Natural killer cell treated with Interleukin-12 subunit alpha and Interleukin-12 subunit beta and Interleukin-15 and Interleukin-18, amount 100 ng/mL, for 72 hours (primary cell): ENCODE data around the gene GRM7. TPM values are rescaled to one million over a fixed set of nuclear protein-coding genes. Genes with fewer than 3 reads are reported as not detected.

Source experiments
- ATAC-seq, 2 donors: fragments of 150-1000 bp; cut with Tn5 transposase in 1 of 2; sonication (Bioruptor Pico), chemical (Tn5 transposase) in 1 of 2; 2 replicates each; pipeline ENCODE4 v1.10.0; 2021
- DNase-seq: peaks from one replicate; pipeline ENCODE4 v3.0.0; 2022; ENCODE audit warnings: low spot score
- H3K27ac Mint-ChIP-seq, 2 donors: 1 replicate in 1 of 2; 2 replicates in 1 of 2; pipeline ENCODE4 v1.8.0; 2022; ENCODE audit warnings: mixed read lengths in 2 of 2, mild to moderate bottlenecking in 1 of 2, moderate library complexity in 1 of 2
- H3K27me3 Mint-ChIP-seq, 2 donors: 1 replicate in 1 of 2; 2 replicates in 1 of 2; pipeline ENCODE4 v1.8.0; 2022; ENCODE audit warnings: mixed read lengths in 2 of 2
- H3K36me3 Mint-ChIP-seq: one replicate; pipeline ENCODE4 v1.8.0; 2022; ENCODE audit warnings: mixed read lengths
- H3K4me1 Mint-ChIP-seq, 2 donors: 1 replicate in 1 of 2; 2 replicates in 1 of 2; pipeline ENCODE4 v1.8.0; 2022; ENCODE audit warnings: low read depth in 2 of 2, mixed read lengths in 2 of 2, mild to moderate bottlenecking in 1 of 2
- H3K4me3 Mint-ChIP-seq: one replicate; pipeline ENCODE4 v1.8.0; 2022; ENCODE audit warnings: mixed read lengths
- H3K9me3 Mint-ChIP-seq: 2 replicates; pipeline ENCODE4 v1.8.0; 2022; ENCODE audit warnings: mixed read lengths
- total RNA-seq, 2 donors: library from RNA; stranded (reverse); gene quantifications; one replicate each; pipeline ENCODE4 v1.2.3, GENCODE V29; 2022

GRM7 gene
- total RNA-seq, 2 donors from 2014 or later: not detected

DNA sequence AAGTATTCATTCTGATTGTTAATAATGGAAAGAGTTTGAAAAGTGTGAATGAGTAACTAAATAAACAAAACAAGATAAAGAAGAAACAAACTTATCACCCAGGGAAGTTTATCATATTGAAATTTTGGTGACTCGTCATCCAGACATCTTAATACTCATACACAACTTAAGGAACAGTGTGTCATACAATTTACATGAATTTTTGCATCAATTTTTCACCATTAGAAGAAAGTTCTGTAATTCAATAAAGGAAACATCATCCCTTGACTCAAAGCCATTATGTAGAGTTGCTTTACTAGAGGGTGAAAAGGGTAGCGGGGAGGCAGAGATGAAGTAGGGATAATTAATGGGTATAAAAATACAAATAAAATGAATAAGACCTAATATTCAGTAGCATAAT is 536.2 kb downstream of the GRM7 start:
- Mint-ChIP-seq H3K27ac (no peak overlapping the region), H3K4me3 (no peak overlapping the region), H3K27me3 (no peaks in the 10 kb centered on the region), H3K9me3 (no peaks in the 10 kb centered on the region), H3K36me3 (no peaks in the 10 kb centered on the region), H3K4me1 (peaks cover 0 to 3% of the 10 kb centered on the region in 2 donors)
- no peak for DNase-seq
- no peak for ATAC-seq

DNA sequence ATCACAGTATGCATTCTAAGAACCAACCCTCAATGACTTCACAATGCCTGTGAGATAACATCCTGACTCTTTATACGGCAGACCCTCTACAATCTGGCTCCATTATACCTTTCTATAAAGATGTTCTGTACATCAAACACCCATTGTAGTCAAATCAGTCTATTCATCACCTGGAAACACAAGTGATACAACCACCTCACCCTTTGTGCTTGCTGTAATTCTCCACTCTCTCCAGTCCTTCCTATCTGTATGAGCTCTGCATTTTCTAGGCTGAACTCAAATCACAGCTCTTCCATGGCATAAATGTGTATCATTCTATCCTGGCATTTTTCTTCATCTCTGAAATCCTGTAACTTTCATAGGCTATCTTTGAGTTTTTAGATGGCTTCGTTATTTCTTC is 539.4 kb downstream of the GRM7 start:
- H3K4me3 Mint-ChIP-seq: no peak overlapping the region
- H3K4me1 Mint-ChIP-seq: no peaks in the 10 kb centered on the region
- no peak for DNase-seq
- H3K9me3 Mint-ChIP-seq: no peaks in the 10 kb centered on the region
- H3K36me3 Mint-ChIP-seq: no peaks in the 10 kb centered on the region
- no peak for ATAC-seq
- no peaks in the 10 kb centered on the region for H3K27me3 Mint-ChIP-seq
- H3K27ac Mint-ChIP-seq: no peak overlapping the region

DNA sequence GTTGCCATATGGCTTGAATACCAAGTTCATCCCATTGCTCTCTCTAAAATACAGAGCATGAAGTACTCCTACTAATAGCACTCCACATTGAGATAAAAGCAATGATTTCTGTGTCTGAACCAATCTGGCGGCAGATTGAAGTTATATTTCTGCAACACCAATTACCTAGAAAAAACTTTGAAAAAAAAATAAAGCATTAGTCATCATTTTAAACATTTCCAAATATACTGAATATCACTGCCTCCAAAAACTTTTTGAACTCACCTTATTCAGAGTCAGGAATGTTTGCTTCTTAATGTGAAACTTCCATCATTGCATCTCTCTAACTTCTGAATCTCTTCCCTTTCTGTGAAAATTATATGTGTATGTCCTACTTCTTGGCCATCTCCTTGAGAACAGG is 540.5 kb downstream of the GRM7 start:
- no peak for ATAC-seq
- Mint-ChIP-seq H3K4me3 (no peak overlapping the region), H3K36me3 (no peaks in the 10 kb centered on the region), H3K9me3 (no peaks in the 10 kb centered on the region), H3K27ac (no peak overlapping the region), H3K27me3 (no peaks in the 10 kb centered on the region), H3K4me1 (no peaks in the 10 kb centered on the region)
- no peak for DNase-seq

GRCh38 chr3:7407107-7407506 is 546.2 kb downstream of the GRM7 start:
- Mint-ChIP-seq H3K27ac (no peak overlapping the region), H3K4me3 (no peak overlapping the region), H3K9me3 (no peaks in the 10 kb centered on the region), H3K4me1 (no peaks in the 10 kb centered on the region), H3K36me3 (no peaks in the 10 kb centered on the region), H3K27me3 (no peaks in the 10 kb centered on the region)
- ATAC-seq: no peak
- no peak for DNase-seq

DNA sequence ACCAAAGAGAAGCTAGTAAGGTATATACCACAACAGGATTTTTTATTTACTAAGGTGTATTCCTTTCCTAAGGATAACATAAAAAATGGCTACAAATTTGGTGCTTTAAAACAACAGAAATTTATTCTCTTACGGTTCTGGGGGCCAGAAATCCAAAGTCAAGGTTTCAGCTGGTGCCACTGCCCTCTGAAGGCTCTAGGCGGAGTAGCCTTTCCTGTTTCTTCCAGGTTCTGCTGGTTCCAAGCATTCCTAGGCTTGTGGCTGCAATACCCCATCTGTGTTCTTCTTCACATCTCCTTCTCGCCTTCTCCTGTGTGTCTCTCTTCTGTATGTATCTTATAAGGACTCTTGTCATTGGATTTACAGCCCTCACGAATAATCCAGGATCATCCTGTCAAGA is 549.9 kb downstream of the GRM7 start:
- Mint-ChIP-seq H3K4me3 (no peak overlapping the region), H3K27ac (no peak overlapping the region), H3K36me3 (no peaks in the 10 kb centered on the region), H3K9me3 (no peaks in the 10 kb centered on the region), H3K4me1 (no peaks in the 10 kb centered on the region), H3K27me3 (no peaks in the 10 kb centered on the region)
- no peak for DNase-seq
- ATAC-seq: no peak

DNA sequence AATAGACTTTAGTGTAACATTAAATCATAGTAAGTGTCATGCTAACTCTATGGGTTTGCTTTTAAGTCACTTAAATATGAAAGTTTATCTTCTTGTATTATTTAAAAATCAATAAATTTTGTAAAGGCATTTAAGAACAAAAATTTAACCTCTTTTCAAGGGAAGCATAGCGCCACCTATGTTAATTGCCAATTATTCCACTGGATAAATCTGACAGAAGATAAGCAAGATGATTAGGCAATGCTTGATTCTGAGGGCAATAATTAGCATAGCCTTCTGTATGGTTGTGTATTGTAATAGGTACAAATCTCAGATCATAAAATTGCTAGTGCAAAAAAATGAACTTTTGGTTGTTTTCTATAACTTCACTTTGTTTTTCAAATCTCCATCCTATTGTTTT is 560.1 kb downstream of the GRM7 start:
- H3K4me3 Mint-ChIP-seq: no peak overlapping the region
- no peaks in the 10 kb centered on the region for H3K9me3 Mint-ChIP-seq
- no peak for DNase-seq
- no peaks in the 10 kb centered on the region for H3K36me3 Mint-ChIP-seq
- H3K27ac Mint-ChIP-seq: no peak overlapping the region
- H3K27me3 Mint-ChIP-seq: no peaks in the 10 kb centered on the region
- ATAC-seq: no peak
- no peaks in the 10 kb centered on the region for H3K4me1 Mint-ChIP-seq

DNA sequence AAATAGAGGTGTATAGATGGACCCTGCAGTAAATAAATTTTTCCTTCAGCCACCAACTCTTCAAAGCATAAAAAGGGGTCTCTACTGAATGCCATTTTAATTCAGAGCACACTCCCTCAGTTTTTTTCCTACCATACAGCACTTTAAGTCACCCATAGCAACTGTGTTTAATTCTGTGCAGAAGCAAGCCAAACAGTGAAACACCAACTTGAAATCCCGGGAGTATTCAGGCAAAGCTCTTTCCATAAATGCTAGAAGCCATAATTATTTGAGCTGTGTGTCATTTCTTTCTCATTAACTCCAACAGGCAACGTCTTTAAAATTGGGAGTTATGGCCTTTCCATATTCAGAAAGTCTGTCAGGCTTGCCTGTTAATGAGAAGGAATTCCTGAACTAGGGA is 562.1 kb downstream of the GRM7 start:
- Mint-ChIP-seq H3K4me3 (no peak overlapping the region), H3K36me3 (no peaks in the 10 kb centered on the region), H3K27ac (no peak overlapping the region), H3K27me3 (peaks cover 0 to 2% of the 10 kb centered on the region in 2 donors), H3K9me3 (peaks cover 2% of the 10 kb centered on the region), H3K4me1 (no peaks in the 10 kb centered on the region)
- ATAC-seq (no peak), DNase-seq (no peak)

DNA sequence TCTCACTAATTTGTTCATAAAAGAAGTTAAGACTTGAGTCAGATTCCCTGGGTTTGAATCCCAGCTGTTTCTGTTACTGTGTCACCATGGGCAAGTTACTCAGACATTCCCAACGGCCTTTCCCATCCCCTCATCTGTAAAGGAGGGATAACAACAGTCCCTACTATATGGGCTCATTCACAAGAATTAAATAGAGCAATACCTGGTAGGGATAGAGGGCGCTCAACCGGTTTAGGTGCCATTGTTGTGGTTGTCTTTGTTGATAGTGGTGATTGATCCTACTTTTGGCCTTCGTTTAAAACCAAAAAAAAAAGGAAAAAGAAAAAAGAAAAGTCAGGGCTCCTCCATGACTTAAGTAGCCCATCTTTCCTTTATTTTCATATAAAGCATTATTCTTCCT is 563.1 kb downstream of the GRM7 start:
- no peaks in the 10 kb centered on the region for H3K36me3 Mint-ChIP-seq
- peaks cover 0 to 2% of the 10 kb centered on the region in 2 donors for H3K27me3 Mint-ChIP-seq
- H3K27ac Mint-ChIP-seq: no peak overlapping the region
- no peak for ATAC-seq
- peaks cover 3% of the 10 kb centered on the region for H3K9me3 Mint-ChIP-seq
- no peaks in the 10 kb centered on the region for H3K4me1 Mint-ChIP-seq
- DNase-seq: no peak
- H3K4me3 Mint-ChIP-seq: no peak overlapping the region

DNA sequence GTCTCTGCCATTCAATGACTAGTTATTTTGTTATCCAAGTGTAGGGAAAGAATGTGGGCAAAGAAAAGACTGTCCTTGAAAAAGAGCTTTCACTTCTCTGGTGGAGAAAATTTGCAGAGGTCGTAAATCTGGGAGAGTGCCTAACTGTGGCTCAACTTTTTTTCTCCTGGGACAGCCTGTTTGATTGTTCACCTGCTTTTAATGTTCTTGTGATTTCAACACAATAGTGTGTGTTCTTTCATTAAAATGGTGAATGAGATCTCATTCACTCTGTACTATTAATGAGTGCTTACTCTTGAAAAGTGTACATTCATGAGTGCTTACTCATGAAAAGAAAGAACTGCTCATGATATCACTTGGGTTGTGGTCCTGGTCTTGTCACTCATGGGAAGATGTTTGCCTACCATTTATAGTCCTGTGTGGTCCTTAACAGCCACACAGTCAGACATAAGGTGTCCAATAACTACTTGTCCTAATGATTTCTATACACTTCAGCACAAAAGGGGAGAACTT is 567.3 kb downstream of the GRM7 start:
- Mint-ChIP-seq H3K4me3 (no peak overlapping the region), H3K27ac (no peak overlapping the region), H3K27me3 (peaks cover 0 to 2% of the 10 kb centered on the region in 2 donors), H3K36me3 (peaks cover 6% of the 10 kb centered on the region), H3K9me3 (peaks cover 7% of the 10 kb centered on the region), H3K4me1 (no peaks in the 10 kb centered on the region)
- DNase-seq (no peak), ATAC-seq (no peak)

- Mint-ChIP-seq H3K36me3 (peaks cover 6% of the 10 kb centered on the region), H3K27me3 (peaks cover 0 to under 1% of the 10 kb centered on the region in 2 donors), H3K4me3 (no peak overlapping the region), H3K9me3 (peaks cover 7% of the 10 kb centered on the region), H3K4me1 (no peaks in the 10 kb centered on the region), H3K27ac (no peak overlapping the region)
- DNase-seq (no peak), ATAC-seq (no peak)
Observed at GRCh38 chr3:7432610-7433009, 571.7 kb downstream of the GRM7 start.

DNA sequence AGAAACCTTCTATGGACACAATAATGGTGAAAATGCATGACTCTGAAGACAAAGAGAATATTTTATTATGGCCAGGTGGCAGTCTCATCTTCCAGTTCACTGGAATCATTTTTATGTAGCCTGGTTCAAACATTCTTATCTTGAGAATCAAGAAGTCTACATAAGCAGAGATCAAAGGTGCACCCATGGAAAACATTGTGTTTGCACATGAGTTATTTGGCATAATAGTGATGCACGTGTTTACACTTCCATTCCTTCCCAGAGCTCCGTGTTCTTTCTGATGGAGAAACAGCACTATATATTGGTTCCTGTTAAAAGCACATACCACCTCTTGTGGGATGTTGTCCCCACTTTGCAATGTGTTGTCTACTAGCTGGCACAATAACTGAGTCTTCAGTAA is 572.2 kb downstream of the GRM7 start:
- H3K4me3 Mint-ChIP-seq: no peak overlapping the region
- H3K27ac Mint-ChIP-seq: no peak overlapping the region
- H3K36me3 Mint-ChIP-seq: peaks cover 6% of the 10 kb centered on the region
- ATAC-seq (no peak), DNase-seq (no peak)
- H3K4me1 Mint-ChIP-seq: no peaks in the 10 kb centered on the region
- H3K27me3 Mint-ChIP-seq: no peaks in the 10 kb centered on the region
- H3K9me3 Mint-ChIP-seq: peaks cover 5% of the 10 kb centered on the region

- H3K9me3 Mint-ChIP-seq: peaks cover 4% of the 10 kb centered on the region
- H3K4me3 Mint-ChIP-seq: no peak overlapping the region
- peaks cover 0 to 3% of the 10 kb centered on the region in 2 donors for H3K4me1 Mint-ChIP-seq
- ATAC-seq (no peak), DNase-seq (no peak)
- peaks cover 6% of the 10 kb centered on the region for H3K36me3 Mint-ChIP-seq
- no peak overlapping the region for H3K27ac Mint-ChIP-seq
- no peaks in the 10 kb centered on the region for H3K27me3 Mint-ChIP-seq
Observed at GRCh38 chr3:7436542-7436941, 575.6 kb downstream of the GRM7 start.

DNA sequence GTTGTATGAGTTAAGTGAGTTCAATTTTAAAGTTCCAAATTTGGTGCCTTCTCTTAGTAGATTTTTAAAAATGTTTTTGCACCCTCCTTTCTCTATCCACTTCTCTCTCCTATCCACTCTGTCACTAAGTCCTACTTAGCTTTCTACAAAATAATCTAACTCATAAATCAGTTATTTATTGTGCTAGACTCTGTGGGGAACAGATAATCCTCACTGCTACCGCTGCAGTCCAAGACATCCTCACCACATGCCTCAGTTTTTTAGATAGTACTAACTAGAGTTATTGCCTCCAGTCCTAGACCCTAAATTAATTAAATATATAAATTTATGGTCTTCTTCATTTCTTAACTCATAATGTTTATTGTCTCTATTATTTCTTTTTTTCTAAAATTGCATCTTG is 576.3 kb downstream of the GRM7 start:
- H3K36me3 Mint-ChIP-seq: peaks cover 6% of the 10 kb centered on the region
- peaks cover 0 to 3% of the 10 kb centered on the region in 2 donors for H3K4me1 Mint-ChIP-seq

GRCh38 chr3:7439101-7439680 is 578.3 kb downstream of the GRM7 start:
- ATAC-seq (no peak), DNase-seq (no peak)
- Mint-ChIP-seq H3K27me3 (peaks cover 0 to 2% of the 10 kb centered on the region in 2 donors), H3K9me3 (no peaks in the 10 kb centered on the region), H3K36me3 (no peaks in the 10 kb centered on the region), H3K4me1 (peaks cover 0 to 3% of the 10 kb centered on the region in 2 donors), H3K27ac (no peak overlapping the region), H3K4me3 (no peak overlapping the region)

More for the DNA sequence above, 576.3 kb downstream of the GRM7 start:
- no peaks in the 10 kb centered on the region for H3K27me3 Mint-ChIP-seq
- no peak overlapping the region for H3K27ac Mint-ChIP-seq
- H3K9me3 Mint-ChIP-seq: peaks cover 4% of the 10 kb centered on the region
- H3K4me3 Mint-ChIP-seq: no peak overlapping the region
- ATAC-seq: no peak
- no peak for DNase-seq

- ATAC-seq: no peak
Observed at GRCh38 chr3:7444886-7445285, 584.0 kb downstream of the GRM7 start.

More at GRCh38 chr3:7444886-7445285, 584.0 kb downstream of the GRM7 start:
- Mint-ChIP-seq H3K36me3 (no peaks in the 10 kb centered on the region), H3K4me3 (no peak overlapping the region), H3K4me1 (peaks cover 0 to 6% of the 10 kb centered on the region in 2 donors), H3K27ac (no peak overlapping the region), H3K27me3 (peaks cover 0 to 7% of the 10 kb centered on the region in 2 donors), H3K9me3 (no peaks in the 10 kb centered on the region)
- no peak for DNase-seq
